HG02973 (cell line): ENCODE data around the gene KCNJ2.

Experiments
- ATAC-seq: cut with Tn5 transposase; IDR thresholded peaks from one replicate; pipeline ENCODE4 v1.9.1; 2021; ENCODE audit warnings: moderate library complexity; ENCODE audit not compliant: unreplicated experiment

The KCNJ2 gene

GRCh38 chr17:70158591-70158990, 10.7 kb upstream of the KCNJ2 start:
- no peak for ATAC-seq

GRCh38 chr17:70159980-70160379, 9.4 kb upstream of the KCNJ2 start:
- no peak for ATAC-seq

GRCh38 chr17:70161519-70161918, 7.8 kb upstream of the KCNJ2 start:
- no peak for ATAC-seq

GRCh38 chr17:70165383-70165782, 3.9 kb upstream of the KCNJ2 start:
- no peak for ATAC-seq

GRCh38 chr17:70166615-70167014, 2.7 kb upstream of the KCNJ2 start:
- ATAC-seq = no peak

GRCh38 chr17:70168044-70168976, 1.0 kb upstream of the KCNJ2 start:
- no peak for ATAC-seq

- no peak for ATAC-seq
Measured at GRCh38 chr17:70169709-70170597, 621 bp downstream of the KCNJ2 start.

GRCh38 chr17:70171159-70171558, 1.8 kb downstream of the KCNJ2 start:
- no peak for ATAC-seq

- no peak for ATAC-seq
Measured at GRCh38 chr17:70172449-70172848, 3.1 kb downstream of the KCNJ2 start.

- ATAC-seq = no peak
Measured at GRCh38 chr17:70172923-70173322, 3.6 kb downstream of the KCNJ2 start.

GRCh38 chr17:70173681-70174080, 4.3 kb downstream of the KCNJ2 start:
- no peak for ATAC-seq

GRCh38 chr17:70181376-70181775, 12.0 kb downstream of the KCNJ2 start:
- no peak for ATAC-seq

- ATAC-seq = no peak
Measured at GRCh38 chr17:70181866-70182265, 12.5 kb downstream of the KCNJ2 start.

GRCh38 chr17:70183508-70183907, 14.2 kb downstream of the KCNJ2 start:
- ATAC-seq = no peak

GRCh38 chr17:70184207-70184606, 14.9 kb downstream of the KCNJ2 start:
- no peak for ATAC-seq

- ATAC-seq = no peak
Measured at GRCh38 chr17:70184770-70185169, 15.4 kb downstream of the KCNJ2 start.

- no peak for ATAC-seq
Measured at GRCh38 chr17:70185285-70185684, 16.0 kb downstream of the KCNJ2 start.

GRCh38 chr17:70187383-70187782, 18.1 kb downstream of the KCNJ2 start:
- ATAC-seq = no peak

- ATAC-seq = no peak
Measured at GRCh38 chr17:70190959-70191805, 21.9 kb downstream of the KCNJ2 start.

GRCh38 chr17:70195091-70195490, 25.8 kb downstream of the KCNJ2 start:
- no peak for ATAC-seq

GRCh38 chr17:70201872-70202419, 32.6 kb downstream of the KCNJ2 start:
- ATAC-seq = no peak
